NK-92 treated with Interleukin-12 subunit alpha and Interleukin-12 subunit beta, amount 100 ng/mL, for 24 hours (cell line): ENCODE data around the gene SLC12A8.
A peak's percentile ranks its signal among the peaks of the same experiment; 100 is the strongest.
"Not testable (repeated sequence)": the region's sequence is repeated elsewhere in the genome, so short reads cannot be mapped to it uniquely, and the experiment has no call there.

Experiments
- DNase-seq: peaks from one replicate; lab custom pipeline; 2025; lab: John Stamatoyannopoulos, UW

SLC12A8 gene

DNA sequence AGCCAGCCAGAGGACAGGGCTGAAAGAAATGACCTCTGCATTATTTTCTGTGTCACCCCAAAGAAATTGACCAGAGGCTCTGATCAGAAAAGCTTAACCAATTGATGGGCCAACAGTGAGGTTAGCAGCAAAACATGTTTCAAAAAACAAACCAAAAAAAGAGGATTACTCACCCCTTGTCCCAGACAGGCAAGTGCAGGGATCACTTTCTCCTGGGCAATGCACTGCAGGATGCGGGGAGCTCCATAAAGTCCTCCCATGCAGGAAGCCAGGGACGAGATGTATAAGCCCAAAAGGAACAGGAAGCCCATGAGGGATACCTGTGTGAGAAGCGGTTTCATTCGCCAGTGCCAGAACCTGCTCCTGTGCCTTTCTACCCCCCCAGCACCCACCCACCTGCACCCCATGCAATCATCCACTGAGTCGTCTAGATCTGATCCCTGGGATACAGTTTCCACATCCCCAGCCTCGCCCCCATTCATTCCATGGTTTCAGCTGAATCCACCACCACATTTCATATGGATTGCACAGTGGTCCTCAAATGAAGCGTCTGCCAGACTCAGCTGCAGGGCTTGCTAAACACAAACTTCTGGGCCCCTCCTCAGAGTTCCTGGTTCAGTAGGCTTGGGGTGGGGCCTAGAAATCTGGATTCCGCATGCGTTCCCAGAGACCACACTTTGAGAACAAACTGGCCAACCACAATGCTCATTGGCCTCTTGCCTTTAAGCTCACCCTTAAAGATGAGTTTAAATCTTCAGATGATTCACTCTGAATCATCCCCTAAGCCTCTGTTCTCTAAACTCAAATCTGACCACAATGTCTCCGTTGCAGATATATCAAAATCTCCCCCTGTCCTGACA lies 102.3 kb downstream of the SLC12A8 start:
- DNase-seq = peak; percentile 59

DNA sequence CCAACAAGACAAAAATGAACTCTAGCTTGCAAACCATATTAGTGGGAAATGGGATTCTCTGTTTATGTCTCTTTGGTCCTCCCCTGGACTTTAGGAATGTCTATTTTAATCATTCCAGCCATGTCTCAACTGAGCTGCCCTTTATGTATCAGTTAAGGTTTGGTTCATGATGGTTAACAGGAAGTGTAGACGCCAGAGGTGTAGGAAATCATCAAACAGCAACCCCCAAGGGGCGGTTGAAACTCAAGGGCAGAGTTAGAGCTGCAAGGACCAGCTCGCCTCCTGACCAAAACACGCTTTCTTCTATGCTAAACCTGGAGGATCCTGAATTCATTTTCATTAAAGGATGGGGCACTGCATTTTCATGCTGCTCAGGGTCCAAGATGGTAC lies 103.0 kb downstream of the SLC12A8 start:
- DNase-seq = no peak

DNA sequence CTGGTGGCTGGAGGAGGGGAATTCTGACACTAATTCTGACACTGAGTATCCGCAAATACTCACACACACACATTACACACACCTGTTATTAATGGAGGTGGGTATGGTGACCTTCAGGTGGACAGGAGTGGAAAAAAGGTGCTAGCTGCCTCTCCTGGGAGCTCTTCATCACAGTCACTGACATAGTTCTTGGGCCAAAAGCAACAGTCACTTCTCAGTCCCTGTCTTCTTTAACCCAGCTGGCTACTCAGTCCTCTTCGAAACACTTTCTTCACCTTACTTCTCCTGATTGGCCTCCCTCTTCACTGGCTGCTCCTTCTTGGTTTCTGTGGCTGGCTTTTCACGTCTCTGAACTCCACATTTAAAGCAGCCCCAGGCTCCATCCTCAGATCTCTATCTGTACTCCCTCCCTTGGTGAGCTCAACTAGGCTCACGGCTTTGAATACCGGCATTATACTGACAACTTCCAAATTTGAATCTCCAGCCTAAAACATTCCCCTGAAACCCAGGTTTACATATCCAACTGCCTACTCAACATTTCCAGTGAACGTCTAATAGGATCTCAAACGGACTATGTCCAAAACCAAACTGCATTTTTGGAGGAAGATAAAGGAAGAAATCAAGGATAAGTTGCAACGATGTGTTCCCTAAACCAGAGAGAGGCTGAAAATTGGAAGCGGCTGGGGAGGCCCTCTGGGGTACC lies 103.6 kb downstream of the SLC12A8 start:
- no peak for DNase-seq

DNA sequence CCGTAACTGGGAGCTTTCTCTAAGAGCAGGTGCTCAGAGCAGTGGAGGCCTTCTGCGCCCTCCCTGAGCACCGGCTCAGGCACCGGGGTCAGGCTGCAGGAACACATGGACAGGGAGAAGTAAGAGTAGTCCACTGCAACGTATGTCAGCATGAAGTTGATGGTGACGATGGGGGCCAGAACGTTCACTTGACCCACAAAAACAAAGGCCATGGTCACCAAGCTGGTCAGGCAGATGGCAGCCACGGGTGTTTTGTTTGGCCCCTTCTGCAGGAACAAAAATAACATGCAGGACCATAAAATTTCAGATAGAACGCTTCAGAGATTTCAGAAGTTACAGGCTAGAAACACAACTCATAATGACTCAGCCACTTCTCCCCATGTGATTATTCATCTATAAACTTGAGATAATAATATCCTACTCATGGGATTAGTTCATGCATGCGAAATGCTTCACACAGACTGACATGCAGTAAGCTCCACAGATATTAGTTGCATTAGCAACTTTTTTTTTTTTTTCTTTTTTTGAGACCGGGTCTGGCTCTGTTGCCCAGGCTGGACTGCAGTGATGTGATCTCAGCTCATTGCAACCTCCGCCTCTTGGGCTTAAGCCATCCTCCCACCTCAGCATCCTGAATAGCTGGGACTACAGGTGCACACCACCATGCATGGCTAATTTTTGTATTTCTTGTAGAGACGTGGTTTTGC lies 104.5 kb downstream of the SLC12A8 start:
- peak; percentile 36 for DNase-seq

DNA sequence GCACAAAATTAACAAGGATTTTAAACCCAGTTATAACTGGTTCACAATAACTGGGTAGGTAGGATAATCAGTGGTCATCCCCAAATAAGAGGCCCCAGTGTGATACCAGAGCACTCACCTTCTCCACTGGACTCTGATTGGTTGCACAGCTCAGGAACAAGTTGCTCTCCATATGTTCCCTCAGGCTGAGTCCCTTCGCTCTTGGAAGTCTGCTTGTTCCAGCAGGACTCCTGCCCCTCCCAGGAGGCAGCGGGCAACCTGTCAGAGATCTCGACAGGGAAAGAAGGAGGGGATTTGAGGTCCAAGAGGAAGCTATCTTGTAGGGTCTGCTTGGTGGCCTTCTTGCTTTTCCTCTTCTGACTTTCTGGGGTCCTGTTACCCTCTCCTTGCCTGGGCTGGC lies 105.2 kb downstream of the SLC12A8 start:
- no peak for DNase-seq

DNA sequence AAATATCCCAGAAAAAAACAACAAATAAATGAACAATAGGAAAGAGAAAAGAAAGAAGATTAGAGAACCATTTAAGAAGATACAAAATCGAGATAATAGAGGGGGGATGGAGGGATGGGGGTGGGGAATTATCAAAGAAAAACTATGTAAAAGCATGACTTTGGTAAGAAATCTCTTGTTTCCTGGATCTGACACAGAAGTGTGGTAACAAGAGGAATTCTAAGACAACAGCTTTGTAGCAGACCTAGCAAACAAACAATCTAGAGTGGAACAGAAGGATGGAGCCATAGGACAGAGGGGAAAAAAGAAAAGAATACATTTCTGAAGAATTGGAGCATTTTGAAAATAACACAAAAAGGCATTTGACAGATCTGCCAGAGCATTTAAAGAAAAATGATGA lies 107.4 kb downstream of the SLC12A8 start:
- DNase-seq = no peak

DNA sequence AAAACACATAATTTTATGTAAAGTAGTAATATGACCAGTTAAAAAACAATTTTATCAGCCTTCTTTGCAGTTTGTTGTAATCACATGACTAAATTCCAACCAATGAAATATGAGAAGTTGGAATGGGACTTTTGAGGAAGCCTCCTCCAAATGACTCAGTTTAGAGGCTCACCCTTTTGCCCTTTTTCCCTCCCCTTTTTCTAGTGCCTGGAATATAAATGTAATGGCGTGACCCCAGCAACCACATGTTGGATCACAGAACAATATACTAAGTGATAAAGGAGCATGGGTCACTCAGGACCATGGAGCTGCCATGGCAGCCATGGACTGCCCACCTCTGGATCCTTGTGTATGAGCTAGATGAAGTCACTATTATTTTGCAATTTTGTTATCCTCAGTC lies 107.9 kb downstream of the SLC12A8 start:
- DNase-seq = no peak

DNA sequence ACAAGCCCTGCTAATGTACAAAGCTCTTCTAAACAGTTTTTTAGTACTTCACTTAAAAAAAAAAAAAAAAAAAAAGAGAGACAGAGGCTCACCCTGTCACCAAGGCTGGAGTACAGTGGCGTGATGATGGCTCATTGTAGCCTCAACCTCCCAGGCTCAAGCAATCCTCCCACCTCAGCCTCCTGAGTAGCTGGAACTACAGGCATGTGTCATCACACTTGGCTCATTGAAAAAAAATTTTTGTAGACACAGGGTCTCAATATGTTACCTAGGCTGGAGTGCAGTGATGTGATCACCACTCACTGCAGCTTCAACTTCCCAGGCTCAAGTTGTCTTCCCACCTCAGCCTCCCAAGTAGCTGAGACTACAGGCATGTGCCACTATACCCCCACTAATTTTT lies 109.1 kb downstream of the SLC12A8 start:
- no peak for DNase-seq

DNA sequence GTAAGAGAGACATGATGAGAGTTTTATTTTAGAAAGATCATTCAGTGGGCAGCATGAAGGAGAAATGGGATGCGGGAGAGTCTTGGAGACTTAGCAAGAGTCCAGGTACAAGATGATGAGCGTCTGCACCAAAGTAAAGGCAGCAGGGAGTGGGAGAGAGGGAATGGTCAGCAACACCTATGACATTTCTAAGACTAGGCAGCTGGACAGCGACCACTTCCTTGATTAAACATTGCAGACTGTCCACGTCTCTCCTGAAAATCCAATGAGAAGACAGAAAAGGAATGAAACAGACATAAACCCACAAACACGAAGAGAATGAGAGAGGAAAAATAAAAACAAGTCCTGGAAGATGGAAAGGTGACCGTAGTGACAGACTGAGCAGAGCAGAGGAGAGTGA lies 110.1 kb downstream of the SLC12A8 start:
- DNase-seq = no peak

DNA sequence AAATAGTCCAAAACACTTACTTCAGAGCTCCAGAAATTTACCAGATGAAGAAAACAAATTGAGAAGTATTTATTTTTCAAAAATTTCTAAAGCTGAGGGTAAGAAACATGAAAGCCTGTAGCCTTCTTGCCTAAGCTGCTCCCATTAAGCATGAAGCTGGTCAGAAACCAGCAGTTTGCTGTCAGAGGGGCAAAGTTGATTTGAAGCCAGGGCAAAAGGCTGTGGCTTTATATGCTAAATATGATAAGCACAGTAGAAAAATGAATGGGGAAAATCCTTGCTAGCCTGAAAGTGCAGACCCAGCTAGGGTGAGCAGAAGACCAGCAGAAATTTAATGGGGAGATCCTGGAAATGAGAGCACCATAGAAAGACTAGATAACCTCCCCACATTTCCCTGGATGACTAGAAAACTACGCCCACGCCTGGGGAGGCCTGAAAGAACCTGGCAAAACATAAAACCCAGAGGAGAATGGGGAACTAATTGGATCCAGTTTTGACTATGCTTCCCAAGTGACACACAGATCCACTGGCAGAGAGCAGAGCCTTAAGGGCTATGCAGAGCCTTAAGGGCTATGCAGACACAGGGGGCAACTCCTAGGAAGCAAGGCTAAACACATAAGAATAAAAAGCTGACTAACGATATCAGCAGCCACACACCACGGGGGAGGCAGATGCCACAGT lies 113.8 kb downstream of the SLC12A8 start:
- no peak for DNase-seq

DNA sequence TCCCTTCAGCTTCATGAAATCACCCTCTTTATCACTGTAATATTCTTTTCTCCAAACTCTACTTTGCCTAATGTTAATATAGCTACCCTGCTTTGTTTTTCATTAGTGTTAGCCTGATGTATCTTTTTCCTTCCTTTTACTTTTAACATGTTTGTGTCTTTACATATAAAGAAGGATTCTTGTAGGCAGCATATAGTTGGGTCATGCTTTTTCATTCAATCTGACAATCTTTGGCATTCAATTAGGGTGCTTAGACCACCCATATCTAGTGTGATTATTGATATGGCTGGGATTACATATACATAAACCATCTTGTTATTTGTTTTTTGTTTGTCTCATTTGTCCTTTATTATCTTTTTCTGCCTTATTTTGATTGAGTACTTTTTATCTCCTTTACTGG lies 121.9 kb downstream of the SLC12A8 start:
- DNase-seq = no peak

DNA sequence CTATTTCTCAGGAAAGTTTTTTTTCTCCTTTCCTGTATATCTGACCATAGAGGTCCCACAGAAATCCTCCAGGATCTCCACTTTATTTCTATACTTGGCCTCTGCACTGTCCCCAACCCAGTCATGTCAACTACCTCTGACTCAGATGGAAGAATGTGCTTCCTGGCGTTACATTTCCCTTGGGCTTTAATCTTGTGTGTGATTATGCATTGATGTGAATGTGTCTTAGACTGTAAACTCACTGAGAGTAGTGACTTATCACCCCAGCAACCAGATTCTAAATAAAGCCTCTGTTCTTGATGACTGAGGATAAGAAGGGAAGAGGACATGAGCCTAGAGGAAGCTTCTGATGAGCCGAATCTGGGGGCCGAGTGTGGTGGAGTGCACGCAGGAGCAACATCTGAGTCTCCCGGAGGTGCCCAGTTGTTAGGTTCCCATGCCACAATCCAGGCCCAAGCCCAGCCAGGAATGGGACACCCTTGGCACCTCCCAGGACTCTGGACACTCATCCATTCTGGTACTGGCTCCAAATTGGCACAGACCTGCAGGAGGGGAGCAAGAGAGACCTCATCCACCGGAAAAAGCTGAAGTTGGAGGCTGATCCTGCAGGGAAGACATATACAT lies 124.7 kb downstream of the SLC12A8 start:
- DNase-seq = no peak

DNA sequence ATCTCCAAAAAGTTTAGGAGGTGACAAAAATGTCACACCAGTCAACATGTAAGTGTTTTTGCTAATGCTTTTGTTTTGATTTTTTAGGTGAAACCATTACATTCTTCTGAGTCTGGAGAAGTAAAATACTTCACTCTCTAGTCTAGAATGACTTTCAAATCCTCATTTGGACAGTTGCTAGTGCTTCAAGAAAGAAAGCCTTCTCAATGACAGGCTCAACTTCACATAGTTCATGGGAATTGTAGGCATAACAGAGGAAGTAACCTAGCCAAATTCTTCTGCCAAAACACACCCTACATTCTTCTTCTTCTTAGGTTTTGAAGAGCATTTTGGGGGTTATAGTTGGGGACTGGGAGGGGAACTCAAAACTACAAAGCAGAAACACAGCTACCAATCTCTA lies 127.4 kb downstream of the SLC12A8 start:
- DNase-seq = no peak

DNA sequence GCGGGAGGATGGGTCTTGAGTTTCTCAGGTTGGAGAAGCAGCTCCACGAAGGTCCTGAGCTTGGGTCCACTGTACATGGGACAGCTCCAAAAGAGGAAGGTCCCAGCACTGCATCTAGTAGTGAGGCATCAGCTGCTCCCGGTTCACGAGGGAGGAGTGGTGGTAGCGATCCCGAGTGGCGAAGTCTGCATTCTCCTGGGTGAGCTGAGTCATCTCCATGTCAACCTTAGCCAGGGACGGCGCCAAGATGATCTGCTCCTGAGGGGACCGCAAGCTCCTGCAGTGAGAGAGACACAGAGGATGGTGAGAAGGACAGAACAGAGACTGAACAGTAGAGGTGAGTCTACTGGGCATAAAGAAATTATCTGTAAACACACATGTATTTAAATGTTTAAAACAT lies 128.8 kb downstream of the SLC12A8 start:
- DNase-seq = no peak

DNA sequence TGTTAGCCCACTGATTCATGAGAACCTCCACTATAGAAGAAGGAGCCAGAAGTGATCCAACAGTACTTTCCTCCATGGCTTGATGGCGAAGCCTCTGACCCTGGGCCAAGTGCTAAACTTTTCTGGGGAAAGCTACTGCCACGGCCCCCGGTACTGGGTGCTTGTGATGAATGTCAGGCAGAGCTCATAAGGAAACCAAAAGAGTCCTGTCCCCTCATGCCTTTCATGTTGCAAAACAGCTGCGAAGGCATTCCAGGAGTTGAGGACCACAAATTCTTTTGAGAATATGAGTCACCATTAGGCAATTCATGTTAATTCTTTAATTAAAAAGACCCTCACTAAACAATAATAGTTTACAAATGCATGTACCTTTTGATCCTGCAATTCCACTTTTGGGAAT lies 130.2 kb downstream of the SLC12A8 start:
- DNase-seq = not testable (repeated sequence)

DNA sequence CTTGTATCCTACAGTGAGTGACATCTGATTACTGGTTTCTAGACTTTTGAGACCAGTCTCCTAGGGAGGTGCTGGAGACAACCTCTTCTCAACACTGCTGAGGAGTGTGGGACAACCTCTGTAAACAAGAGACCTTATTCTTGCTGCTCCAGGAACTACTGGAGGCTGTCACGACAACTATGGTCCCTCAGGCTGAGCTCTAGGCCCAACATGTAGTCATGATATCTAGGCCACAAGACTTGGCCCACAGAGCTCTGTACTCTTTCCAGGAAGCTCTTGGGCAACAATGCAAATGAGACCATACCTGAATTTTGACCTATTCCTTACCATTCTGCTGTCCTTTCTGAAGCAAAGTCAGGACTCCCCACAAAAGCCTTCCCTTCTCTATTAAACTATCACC lies 132.5 kb downstream of the SLC12A8 start:
- no peak for DNase-seq

DNA sequence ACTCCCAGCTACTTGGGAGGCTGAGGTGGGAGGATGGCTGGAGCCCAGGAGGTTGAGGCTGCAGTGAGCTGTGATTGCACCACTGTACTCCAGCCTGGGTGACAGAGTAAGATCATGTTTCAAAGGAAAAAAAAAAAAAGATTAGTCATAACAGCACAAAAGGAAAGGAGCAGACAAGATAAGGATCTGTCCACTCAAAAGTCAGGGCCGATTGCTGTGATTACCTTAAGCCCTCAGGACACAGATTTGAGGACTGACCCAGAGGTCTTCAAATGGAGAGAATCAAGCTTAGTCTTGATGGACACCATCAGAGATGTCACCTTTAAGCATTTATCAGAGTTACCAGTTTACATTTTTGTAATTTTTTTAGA lies 132.9 kb downstream of the SLC12A8 start:
- DNase-seq = no peak

DNA sequence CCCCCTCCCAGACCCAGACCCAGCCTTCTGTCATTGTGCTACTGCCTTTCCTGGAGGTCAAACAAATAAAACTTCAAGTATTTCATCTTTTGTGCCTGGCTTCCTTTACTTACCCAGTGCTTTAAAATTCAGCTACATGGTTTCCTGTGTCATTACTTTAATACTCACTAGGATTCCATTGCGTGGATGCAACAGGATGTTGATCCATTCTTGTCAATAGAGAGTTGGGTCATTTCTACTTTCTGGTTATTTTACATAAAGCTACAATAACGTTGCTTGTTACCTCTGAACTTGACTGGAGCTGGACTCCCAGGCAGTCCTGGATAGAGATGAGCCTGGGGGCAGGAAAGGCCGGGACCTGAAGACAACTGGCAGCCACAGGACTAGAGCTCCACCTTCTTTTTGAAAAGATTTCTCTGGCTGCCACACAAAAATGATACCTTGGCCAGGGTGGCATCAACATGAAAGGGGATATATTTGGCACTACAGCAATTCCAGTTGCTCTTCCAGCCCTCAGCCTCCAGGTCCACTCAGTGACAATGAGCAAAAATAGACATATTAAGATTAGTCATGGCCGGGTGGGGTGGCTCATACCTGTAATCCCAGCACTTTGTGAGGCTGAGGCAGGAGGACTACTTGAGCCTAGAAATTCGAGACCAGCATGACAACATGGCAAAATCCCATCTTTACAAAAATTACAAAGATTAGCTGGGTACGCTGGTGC lies 133.4 kb downstream of the SLC12A8 start:
- no peak for DNase-seq

DNA sequence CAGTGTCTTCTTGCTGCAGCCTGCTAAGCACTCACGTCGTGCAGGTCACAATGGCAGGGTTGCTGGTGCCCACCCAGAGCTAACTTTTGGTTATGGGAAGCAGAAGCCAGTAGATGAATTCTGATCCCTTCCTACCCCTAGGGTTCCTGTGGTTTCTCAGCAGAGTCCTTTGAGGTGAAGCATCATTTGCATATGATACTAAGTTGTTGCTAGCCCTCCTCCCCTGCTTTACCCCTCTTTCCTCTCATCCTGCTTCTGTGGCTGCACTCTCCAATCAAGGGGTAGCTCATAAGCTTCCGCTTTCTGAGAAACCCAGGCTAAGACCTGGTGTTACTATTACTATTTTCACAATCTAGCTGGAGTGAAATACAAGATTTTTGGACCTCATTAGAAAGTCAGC lies 134.7 kb downstream of the SLC12A8 start:
- no peak for DNase-seq

DNA sequence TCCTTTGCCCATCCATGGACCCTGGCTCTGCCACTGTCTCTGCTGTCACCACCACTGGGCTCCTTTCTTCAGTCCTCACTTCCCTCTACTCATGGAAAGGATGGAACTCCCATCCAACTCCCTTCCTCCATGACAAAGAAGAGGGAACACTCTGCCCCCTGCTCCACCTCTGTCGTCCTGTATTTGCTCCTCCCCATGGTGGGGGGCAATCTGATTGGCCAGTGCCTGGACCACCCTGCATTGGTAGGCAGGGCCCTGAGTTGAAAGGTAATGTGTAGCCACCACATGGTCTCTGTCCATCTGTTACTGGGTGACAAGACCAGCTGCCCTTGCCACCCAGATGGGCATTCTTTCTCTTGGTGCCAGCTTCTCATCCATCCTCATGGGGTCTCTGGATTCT lies 136.1 kb downstream of the SLC12A8 start:
- DNase-seq = no peak

DNA sequence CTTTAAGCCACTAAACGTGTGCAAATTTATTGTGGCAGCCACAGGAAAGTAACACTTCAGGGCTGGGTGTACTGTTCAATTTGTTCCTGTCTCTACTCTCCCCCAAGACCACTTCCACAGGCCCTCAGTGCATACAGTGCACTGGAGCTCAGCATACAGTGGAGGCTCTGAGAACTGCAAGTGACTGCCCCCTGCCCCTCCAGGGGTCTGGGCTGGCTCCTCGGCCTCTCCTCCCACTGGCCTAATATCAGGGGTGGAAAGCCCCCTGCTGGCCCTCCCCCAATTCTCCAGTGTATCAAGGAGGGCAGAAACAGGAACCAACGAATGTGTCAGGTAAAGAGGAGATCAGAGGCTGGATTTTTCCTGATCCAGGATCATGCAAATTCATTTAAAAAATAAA lies 136.8 kb downstream of the SLC12A8 start:
- DNase-seq = no peak
